Liver (tissue), 9 donors: ENCODE results near the gene ERC2. TPM values are rescaled to one million over a fixed set of nuclear protein-coding genes. Genes with fewer than 3 reads are reported as not detected.

Experiments used
- DNase-seq: peaks from one replicate; pipeline ENCODE4 v3.0.0-alpha.2; 2017; ENCODE audit warnings: low spot score
- H3K27ac ChIP-seq, 2 donors: one replicate each; pipeline ENCODE4 v1.7.0; 2013; ENCODE audit warnings: inconsistent platforms in 2 of 2, low read length in 2 of 2, control low read depth in 1 of 2, low read depth in 1 of 2, mild to moderate bottlenecking in 1 of 2
- H3K27me3 ChIP-seq, 4 donors: one replicate each; pipeline versions ENCODE4 v1.6.1 to v1.7.0; 2013; ENCODE audit warnings: low read length in 3 of 4, inconsistent platforms in 1 of 4, mild to moderate bottlenecking in 1 of 4, moderate library complexity in 1 of 4; ENCODE audit not compliant: control insufficient read depth in 4 of 4, insufficient read depth in 4 of 4
- H3K36me3 ChIP-seq, 4 donors: one replicate each; pipeline versions ENCODE4 v1.6.1 to v1.7.0; 2013; ENCODE audit warnings: low read length in 3 of 4, mild to moderate bottlenecking in 3 of 4, low read depth in 1 of 4, moderate library complexity in 1 of 4; ENCODE audit not compliant: control insufficient read depth in 4 of 4, insufficient read depth in 3 of 4
- H3K4me1 ChIP-seq, 4 donors: one replicate each; pipeline versions ENCODE4 v1.6.1 to v1.7.0; 2013; ENCODE audit warnings: low read length in 3 of 4, mild to moderate bottlenecking in 3 of 4, moderate library complexity in 1 of 4; ENCODE audit not compliant: control insufficient read depth in 4 of 4, insufficient read depth in 4 of 4
- H3K4me3 ChIP-seq, 3 donors: one replicate each; pipeline versions ENCODE4 v1.6.1 to v1.7.0; 2013; ENCODE audit warnings: low read length in 3 of 3, control low read depth in 1 of 3, low read depth in 1 of 3, mild to moderate bottlenecking in 1 of 3
- H3K9ac ChIP-seq, 2 donors: one replicate each; pipeline ENCODE4 v1.7.0; 2013; ENCODE audit warnings: low read length in 2 of 2, mild to moderate bottlenecking in 2 of 2, moderate library complexity in 2 of 2, control low read depth in 1 of 2, low read depth in 1 of 2
- H3K9me3 ChIP-seq, 4 donors: one replicate each; pipeline versions ENCODE4 v1.6.1 to v1.7.0; 2013; ENCODE audit warnings: low read length in 3 of 4; ENCODE audit not compliant: control insufficient read depth in 4 of 4
- EGR1 ChIP-seq, 2 donors: IDR thresholded peaks; 2 replicates each; pipeline ENCODE4 v1.6.1; 2016 to 2018; ENCODE audit warnings: antibody characterized with exemption in 2 of 2, low read depth in 2 of 2
- FOXA1 ChIP-seq: IDR thresholded peaks from 2 replicates; pipeline ENCODE4 v1.6.1; 2016; ENCODE audit warnings: antibody characterized with exemption
- GABPA ChIP-seq, 2 donors: IDR thresholded peaks in 1 of 2; conservative IDR thresholded peaks in 1 of 2; 2 replicates each; pipeline ENCODE4 v1.6.1; 2016; ENCODE audit warnings: antibody characterized with exemption in 2 of 2, mild to moderate bottlenecking in 1 of 2, moderate library complexity in 1 of 2
- HNF4G ChIP-seq: IDR thresholded peaks from 2 replicates; pipeline ENCODE4 v1.6.1; 2016; ENCODE audit warnings: antibody characterized with exemption
- MAX ChIP-seq: IDR thresholded peaks from 2 replicates; pipeline ENCODE4 v1.6.1; 2016; ENCODE audit warnings: antibody characterized with exemption
- NR2F2 ChIP-seq: IDR thresholded peaks from 2 replicates; pipeline ENCODE4 v1.6.1; 2016; ENCODE audit warnings: antibody characterized with exemption
- RAD21 ChIP-seq, 2 donors: IDR thresholded peaks; 2 replicates each; pipeline ENCODE4 v1.6.1; 2016; ENCODE audit warnings: antibody characterized with exemption in 2 of 2, mild to moderate bottlenecking in 2 of 2
- REST ChIP-seq: IDR thresholded peaks from 2 replicates; pipeline ENCODE4 v1.6.1; 2016; ENCODE audit warnings: antibody characterized with exemption, mild to moderate bottlenecking
- RXRA ChIP-seq, 2 donors: IDR thresholded peaks; 2 replicates each; pipeline ENCODE4 v1.6.1; 2017 to 2018; ENCODE audit warnings: antibody characterized with exemption in 2 of 2, mild to moderate bottlenecking in 1 of 2
- SP1 ChIP-seq: IDR thresholded peaks from 2 replicates; pipeline ENCODE4 v1.6.1; 2018; ENCODE audit warnings: antibody characterized with exemption, mild to moderate bottlenecking
- YY1 ChIP-seq: IDR thresholded peaks from 2 replicates; pipeline ENCODE4 v1.6.1; 2016; ENCODE audit warnings: antibody characterized with exemption, mild to moderate bottlenecking
- ZBTB33 ChIP-seq: IDR thresholded peaks from 2 replicates; pipeline ENCODE4 v1.6.1; 2016; ENCODE audit warnings: antibody characterized with exemption
- WGBS: extraction: QIAGEN DNeasy Blood & Tissue Kit; methylation state at CpG from one replicate; pipeline ENCODE4 v1.1.7; 2013; 5-methylcytosine and 5-hydroxymethylcytosine counted together
- polyA plus RNA-seq, 2 donors: library from polyadenylated mRNA; stranded (reverse) in 1 of 2; unstranded in 1 of 2; fragments of 200-250 nt in 1 of 2; fragments of >200 nt in 1 of 2; fragmentation: Nextera tagmentation in 1 of 2; extraction: Ambion mirVana in 1 of 2; gene quantifications; one replicate each; pipeline versions ENCODE4 v1.2.1 to v1.2.3, GENCODE V29; 2013 to 2015
- total RNA-seq, 2 donors: library from RNA; depleted of rRNA; stranded (reverse); fragments of >200 nt; gene quantifications; one replicate each; pipeline ENCODE4 v1.2.3, GENCODE V29; 2014
- donor health status: healthy.
- donor health status: healthy.
- donor health status: healthy.
- donor health status: healthy.
- donor health status: healthy.

The ERC2 gene
- total and polyA plus RNA-seq, 4 donors: 0.14 to 0.25 TPM; not detected in 2

GRCh38 chr3:56294286-56294685 lies 174.0 kb downstream of the ERC2 start:
- Histone ChIP-seq H3K9me3 (no peaks in the 10 kb centered on the region), H3K4me3 (no peak overlapping the region), H3K27me3 (no peaks in the 10 kb centered on the region), H3K27ac (no peak overlapping the region), H3K36me3 (no peaks in the 10 kb centered on the region), H3K9ac (no peak overlapping the region), H3K4me1 (no peaks in the 10 kb centered on the region)
- DNase-seq: no peak
- WGBS: 37% methylated on average over 1 of the region's 1 CpG
- TF ChIP-seq GABPA (IDR thresholded peaks at IDR 0.05 in 1 of 2, conservative IDR thresholded peaks at IDR 0.05 in 1 of 2) (no peak), RAD21 (IDR thresholded peaks at IDR 0.05) (no peak), ZBTB33 (no peak), SP1 (no peak), MAX (no peak), REST (no peak), NR2F2 (no peak), FOXA1 (no peak), RXRA (IDR thresholded peaks at IDR 0.05) (no peak), EGR1 (IDR thresholded peaks at IDR 0.05; ENCODE audit: low read depth in 2 of 2) (no peak), YY1 (no peak)

- TF ChIP-seq NR2F2 (no peak), ZBTB33 (no peak), HNF4G (no peak)
- DNase-seq: no peak
- H3K9ac ChIP-seq: no peak overlapping the region
- H3K4me1 ChIP-seq: no peaks in the 10 kb centered on the region
- H3K27me3 ChIP-seq: no peaks in the 10 kb centered on the region
- no peak overlapping the region for H3K4me3 ChIP-seq
- no peaks in the 10 kb centered on the region for H3K9me3 ChIP-seq
- no peaks in the 10 kb centered on the region for H3K36me3 ChIP-seq
- 91% methylated on average over 3 of the region's 3 CpGs for WGBS
- H3K27ac ChIP-seq: no peak overlapping the region
Measured at GRCh38 chr3:56291953-56292352, 176.3 kb downstream of the ERC2 start.
